GM19238 (cell line): Measurements from ENCODE around the gene GNAQ.
"Not testable (repeated sequence)": the region's sequence is repeated elsewhere in the genome, so short reads cannot be mapped to it uniquely, and the experiment has no call there.

Experiments used
- DNase-seq: peaks from one replicate; pipeline ENCODE4 v3.0.0; 2011; ENCODE audit warnings: low spot score; ENCODE audit not compliant: insufficient read length

GNAQ gene

DNA sequence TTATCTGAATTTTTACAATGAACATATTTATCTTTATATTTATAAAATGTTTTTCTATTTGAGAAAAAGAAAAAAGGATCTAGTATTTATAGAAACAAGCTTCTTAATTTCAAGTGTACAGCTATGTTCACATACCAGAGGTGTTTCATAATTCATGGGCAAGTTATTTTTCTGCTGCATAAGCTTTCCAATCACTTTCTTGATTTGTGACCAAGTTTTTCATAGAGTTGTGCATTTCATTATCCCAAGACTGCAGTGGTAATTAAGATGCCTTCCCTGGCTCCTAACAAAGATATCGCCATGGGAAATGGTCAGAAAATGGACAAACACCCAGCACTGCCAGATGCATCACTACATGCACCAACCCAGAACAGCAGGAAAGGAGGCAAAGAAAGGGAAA lies 124.6 kb downstream of the GNAQ start:
- DNase-seq = no peak

DNA sequence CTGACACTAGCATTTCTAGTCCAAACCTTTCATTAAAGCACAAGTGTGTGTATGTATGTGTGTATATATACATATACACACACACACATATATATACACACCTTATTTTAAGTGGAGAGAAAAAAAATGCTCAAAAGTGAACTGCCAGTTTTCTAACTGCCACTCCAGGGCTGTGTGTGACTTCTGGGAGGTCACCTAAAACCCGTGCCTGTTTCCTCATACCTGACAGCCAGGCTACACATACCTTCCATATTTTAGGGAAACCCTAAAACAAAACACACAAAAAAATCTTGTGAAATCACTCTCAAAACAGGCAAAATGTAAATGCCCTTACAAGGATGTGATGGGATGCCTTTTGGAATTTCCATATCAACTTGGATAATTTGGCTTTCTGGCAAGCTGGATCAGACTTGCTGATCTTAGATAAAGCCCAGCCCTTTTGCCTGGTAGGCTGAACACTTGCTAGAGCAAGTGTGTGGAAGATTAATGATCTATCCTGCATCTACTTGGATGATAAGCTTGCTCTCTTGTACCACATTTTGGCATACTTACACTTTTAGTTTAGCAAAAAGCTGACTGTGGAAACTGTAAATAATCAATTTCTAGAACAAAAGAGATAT lies 127.8 kb downstream of the GNAQ start:
- DNase-seq = no peak

- DNase-seq = no peak
Measured at GRCh38 chr9:77901771-77902170, 129.8 kb downstream of the GNAQ start.

GRCh38 chr9:77901018-77901417 lies 130.6 kb downstream of the GNAQ start:
- DNase-seq = no peak

DNA sequence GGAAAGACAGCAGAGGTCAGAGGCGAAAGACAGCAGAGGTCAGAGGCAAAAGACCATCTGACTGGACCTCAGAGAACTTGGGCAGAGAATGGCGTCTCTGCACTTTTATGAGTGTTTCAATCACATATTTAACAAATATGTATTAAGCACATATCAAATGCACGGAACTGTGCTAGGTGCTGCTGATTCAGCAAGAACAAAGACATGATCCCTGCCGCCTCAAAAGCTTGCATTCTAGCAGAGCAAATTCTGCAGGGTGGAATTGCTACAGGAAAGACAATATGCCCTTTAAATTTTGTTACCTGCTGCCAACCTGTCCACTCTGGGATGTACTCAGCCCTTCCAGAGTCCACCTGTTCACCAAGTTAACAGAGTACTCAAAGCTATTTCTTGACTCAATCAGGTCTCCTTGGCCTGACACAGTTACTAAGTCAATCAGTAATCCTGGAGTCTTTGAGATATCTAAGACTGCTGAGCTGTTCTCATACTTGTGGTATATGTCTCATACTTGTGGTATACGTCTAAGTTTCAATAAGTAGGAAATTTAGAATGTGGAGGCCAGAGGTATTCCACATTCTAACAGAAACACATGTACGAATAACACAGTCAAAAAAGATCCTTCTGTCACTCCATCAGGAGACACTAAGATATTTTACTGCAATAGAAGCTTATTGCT lies 131.8 kb downstream of the GNAQ start:
- DNase-seq = no peak

DNA sequence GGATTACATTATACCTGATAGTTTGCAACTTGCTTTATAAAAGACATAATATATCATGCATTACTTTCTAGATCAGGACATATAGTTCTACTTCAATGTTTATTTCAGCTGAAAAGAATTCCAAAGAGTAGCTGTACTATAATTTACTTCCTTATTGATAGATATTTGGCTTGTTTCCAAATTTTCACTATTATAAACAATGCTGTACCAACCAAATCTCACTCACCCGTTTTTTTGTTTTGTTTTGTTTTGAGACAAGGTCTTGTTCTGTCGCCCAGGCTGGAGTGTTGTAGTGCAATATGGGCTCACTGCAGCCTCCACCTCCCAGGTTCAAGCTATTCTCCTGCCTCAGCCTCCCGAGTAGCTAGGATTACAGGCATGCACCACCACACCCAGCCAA lies 132.7 kb downstream of the GNAQ start:
- no peak for DNase-seq

DNA sequence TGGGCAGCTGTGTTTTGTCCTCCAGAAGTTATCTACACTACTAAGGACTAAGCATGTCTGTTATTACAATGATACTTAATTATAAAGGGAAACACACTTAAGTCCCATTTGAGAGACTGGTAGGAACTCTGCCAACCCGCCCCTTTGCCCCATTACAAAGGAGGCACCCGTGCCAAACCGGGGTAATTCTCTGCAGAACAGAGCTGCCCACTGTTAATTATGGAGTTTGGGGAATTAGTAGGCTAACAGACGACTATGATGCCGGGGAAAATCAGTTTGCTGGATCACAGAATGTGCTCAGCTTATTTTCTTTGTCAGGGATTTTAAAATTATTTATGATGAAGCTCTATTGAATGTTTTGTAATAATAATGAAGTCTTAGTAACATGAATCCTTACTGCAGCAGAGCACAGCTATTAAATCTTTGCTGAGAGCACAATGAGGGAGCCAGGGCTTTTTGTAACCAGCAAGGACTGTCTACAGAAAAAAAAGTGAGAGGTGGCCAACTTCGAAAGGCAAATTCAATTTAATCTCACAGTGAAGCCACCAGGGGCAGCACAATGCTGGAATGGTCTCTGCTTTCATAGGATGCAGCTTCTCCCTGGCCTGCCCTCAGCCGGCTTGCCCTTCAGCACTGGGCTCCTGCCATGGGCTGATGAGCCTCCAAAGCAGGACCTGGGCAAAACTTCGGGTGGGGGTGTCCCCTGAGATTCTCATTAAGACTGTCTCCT lies 134.5 kb downstream of the GNAQ start:
- DNase-seq = no peak

DNA sequence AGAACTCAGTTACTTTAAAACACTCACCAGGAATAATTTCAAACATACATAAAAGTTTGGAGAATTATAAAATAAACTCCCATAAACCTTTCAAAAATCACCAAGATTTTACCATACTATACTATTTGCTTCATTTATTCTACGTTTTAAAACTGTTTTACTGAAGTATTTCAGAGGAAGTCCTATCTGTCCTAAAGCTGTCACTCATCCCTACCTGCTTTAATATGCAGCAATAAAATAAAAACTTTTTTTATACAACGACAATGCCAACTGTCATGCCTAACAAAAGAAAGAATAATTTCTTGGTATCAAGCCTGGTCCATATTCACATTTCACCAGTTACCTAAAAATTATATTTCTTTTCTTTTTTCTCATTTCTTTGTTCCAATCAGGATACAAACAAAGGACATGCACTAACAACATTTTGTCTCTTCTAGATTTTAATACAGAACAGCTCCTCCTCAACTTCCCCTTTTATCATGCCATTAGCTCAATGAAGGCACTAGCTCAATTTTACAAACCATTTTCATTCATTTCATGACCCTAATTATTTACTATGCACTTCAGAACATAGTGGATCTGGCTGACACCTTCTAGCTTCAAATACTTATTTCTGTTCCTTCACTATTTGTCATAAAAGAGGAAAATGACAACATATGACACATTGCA lies 135.2 kb downstream of the GNAQ start:
- DNase-seq = no peak

DNA sequence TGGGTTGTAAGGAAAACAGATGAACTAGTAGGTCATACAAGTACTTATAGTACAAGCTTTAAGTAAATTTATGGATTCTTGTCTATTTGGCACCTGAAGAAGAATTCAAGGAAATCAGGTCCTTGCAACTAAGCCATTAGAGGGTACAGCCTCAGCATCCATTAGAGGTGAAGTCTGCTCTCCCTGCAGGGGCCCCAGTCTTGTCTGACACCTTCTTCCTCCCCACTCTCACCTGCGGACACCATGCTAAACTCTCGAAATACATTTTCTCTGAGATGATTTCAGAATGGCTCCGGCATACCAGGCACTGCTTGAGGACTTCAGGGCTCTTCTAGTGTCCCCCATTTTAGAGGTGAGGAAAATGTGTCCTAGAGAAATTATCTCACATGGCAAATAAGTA lies 137.9 kb downstream of the GNAQ start:
- DNase-seq = no peak

DNA sequence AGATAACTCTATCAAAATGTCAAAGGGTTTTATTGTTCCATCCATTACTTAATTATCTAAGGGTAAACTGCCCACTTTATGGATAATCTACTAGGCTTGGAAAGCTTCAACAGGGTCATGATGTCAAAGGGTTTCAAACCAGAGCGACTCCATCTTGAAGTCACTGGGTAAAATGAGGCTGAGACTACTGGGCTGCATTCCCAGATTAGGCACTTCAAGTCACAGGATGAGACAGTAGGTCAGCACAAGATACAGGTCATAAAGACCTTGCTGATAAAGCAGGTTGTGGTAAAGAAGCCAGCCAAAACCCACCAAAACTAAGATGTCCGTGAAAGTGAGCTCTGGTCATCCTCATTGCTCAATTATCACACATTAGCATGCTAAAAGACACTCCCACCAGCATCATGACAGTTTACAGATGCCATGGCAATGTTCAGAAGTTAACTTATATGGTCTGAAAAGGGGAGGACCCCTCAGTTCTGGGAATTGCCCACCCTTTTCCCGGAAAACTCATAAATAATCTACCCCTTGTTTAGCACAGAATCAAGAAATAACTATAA lies 138.6 kb downstream of the GNAQ start:
- DNase-seq = no peak

DNA sequence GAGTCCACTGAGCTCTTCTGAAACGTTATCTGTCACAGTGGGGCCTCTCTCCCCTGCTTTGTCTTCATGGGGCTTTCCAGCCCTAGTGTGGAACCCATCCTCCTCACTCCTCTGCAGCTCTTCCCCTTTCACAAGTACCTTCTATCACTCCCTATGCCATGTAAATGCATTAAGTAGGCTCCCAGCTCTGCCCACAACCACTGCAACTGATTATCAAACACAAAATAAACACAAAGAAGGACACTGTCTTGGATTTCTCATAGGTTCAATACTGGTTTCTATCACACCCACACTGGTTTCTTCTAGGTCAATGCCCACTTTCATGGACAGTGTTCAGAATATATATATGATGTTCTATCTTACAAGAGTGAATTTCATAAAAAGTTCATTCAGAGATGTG lies 139.4 kb downstream of the GNAQ start:
- no peak for DNase-seq

DNA sequence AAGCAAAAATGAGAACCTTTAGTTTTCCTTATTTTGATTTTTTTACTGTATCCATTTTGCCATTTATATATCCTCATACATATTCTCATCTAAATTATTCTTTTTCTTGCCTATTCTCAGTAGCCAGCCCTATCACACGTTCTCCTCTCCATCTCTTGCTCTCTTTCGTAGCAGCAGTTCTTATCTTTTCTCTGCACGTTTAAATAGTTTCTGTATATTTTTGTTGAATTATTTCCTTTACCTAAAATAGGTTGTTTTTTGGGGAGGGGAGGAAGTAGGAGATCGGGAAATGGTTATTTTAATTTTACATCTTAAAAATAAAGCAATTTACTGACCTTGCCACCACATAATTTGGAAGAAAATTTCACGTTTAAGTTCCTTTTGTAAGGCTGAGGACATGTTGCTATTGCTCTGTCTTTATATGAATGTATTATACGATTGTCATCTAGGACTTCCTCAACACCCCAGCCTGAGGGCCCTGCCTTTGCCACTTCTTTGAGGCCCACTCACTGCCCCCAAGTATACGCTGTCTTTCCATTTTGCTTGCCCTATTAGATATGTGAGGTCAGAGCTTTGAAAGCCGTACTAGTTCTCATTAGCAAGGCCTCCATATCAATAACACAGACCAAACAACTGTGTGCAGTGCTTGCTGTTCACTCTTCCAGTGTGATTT lies 140.3 kb downstream of the GNAQ start:
- DNase-seq = no peak

DNA sequence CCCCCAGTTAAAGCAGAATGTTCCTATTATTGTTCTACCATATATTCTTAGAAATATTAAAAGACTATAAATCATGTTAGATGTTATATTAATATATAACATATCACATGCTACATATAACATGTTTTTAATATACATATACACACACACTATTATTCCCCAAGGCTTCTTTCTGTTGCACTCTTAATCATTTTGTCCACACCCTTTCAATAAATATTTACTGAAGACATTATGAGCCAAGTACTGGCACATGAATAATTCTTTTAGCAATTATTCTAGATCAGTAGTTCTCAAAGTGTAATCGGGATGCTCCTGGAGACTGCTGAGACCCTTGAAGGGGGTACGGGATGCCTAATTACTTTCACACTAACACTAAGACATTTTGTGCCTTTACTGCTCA lies 143.9 kb downstream of the GNAQ start:
- DNase-seq = no peak

DNA sequence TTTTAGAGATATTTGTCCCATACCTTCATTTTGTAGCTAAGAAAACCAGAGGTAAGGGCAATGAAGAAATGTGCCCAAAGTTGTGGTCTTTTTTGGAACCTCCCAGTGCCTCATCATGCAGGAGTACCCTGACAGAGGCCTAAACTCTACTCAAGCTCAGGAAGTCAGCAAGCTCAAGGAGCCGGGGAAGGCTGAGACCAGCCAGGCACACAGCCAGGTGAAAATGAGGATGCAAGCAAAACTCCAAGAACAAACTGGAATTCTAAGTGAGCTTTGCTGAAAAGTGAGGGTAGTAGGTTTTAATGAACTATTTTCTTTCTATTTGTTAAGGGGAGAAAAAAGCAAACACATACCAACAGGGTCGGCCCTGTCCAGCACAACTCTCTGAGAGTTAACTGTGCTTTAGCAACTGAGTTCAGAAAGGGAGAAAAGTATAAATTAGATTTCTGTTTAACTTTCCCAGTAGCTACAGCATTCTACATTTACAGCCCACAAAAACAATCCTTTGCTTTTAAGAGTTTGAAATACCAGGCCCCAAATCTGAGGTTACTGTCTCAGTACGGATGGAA lies 146.4 kb downstream of the GNAQ start:
- DNase-seq = no peak

- no peak for DNase-seq
Measured at GRCh38 chr9:77883846-77884771, 147.5 kb downstream of the GNAQ start.

DNA sequence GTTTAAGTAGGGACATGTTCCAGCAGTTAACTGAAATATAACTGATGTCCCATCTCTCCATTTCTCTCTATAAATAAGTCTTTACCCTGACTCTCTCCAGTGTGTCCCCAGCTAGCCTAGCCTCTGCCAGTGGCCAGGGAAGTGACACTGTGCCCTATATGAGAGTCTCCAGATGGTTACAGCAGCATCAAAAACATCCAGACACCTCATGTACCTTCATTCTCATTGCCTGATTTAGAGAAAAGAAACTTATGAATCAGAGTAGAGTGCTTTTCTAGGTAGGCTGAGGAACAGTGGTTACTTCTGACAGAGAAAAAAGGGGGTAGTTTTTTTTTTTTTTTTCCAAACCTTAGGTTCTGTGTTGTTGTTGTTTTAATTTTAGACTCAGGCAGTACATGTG lies 148.5 kb downstream of the GNAQ start:
- DNase-seq = no peak

GRCh38 chr9:77882294-77882693 lies 149.3 kb downstream of the GNAQ start:
- DNase-seq = no peak

DNA sequence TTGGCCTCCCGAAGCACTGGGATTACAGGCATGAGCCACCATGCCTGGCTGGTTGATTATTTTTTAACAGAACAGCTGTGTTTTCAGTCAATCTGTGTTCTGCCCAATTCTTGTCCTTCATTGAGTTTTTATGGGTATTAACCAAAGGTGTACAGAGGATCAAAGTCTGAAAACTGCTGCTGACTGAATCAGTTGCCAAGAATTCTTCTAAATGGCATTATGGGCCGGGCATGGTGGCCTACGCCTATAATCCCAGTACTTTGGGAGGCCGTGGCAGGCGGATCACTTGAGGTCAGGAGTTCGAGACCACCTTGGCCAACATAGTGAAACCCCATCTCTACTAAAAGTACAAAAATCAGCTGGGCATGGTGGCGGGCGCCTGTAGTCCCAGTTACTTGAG lies 150.0 kb downstream of the GNAQ start:
- not testable (repeated sequence) for DNase-seq

- DNase-seq = no peak
Measured at GRCh38 chr9:77881111-77881510, 150.5 kb downstream of the GNAQ start.

GRCh38 chr9:77879437-77879943 lies 152.1 kb downstream of the GNAQ start:
- DNase-seq = no peak
